ENCODE measurements around the gene TIAM2. TPM values are rescaled to one million over a fixed set of nuclear protein-coding genes. Genes with fewer than 3 reads are reported as not detected.

Gene TIAM2
- total RNA-seq, 2 donors from 2014 or later: 3.1 to 6.6 TPM

- no peak overlapping the region for H3K27ac ChIP-seq
- no peak overlapping the region for H3K4me3 ChIP-seq
- WGBS, 2 donors: 84 to 86% methylated on average over 7 of the region's 7 CpGs
- H3K4me1 ChIP-seq: no peaks in the 10 kb centered on the region
- H3K27me3 ChIP-seq: no peaks in the 10 kb centered on the region
- ATAC-seq (no peak), DNase-seq (no peak)
- H3K36me3 ChIP-seq (replicated peaks in 1 of 2; ENCODE audit: insufficient read depth in 1 of 2, low read depth in 2 of 2): no peaks in the 10 kb centered on the region
- TF ChIP-seq CTCF (IDR thresholded peaks at IDR 0.05) (no peak), POLR2A (IDR thresholded peaks at IDR 0.05) (no peak)
- H3K9me3 ChIP-seq: no peaks in the 10 kb centered on the region
- intact Hi-C loops (cut with DNase I): no loop called here
These were observed 224.2 kb downstream of the TIAM2 start for GRCh38 chr6:155219299-155219698.

DNA sequence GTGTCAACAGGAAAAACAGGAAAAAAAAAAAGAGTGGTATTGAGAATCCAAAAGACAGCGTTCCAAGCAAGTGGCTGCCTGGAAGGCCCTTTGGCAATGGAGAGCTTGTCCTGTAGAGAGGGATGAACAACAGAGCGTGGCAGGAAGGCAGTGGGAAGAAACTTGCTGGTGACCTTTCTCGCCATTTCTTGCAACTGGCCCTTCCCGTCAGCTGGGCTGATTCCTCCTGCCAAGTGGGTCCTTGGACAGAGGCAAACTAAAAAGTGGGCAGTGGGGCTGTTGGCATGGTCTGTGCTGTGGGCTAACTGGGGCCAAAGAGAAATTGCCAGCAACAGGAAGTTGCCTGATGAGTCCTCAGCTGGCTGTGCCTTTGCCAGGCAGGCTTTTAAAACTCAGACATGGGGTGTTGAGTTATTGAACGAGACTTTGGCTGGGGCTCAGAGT, 224.8 kb downstream of the TIAM2 start:
- Histone ChIP-seq H3K9me3 (no peaks in the 10 kb centered on the region), H3K27me3 (no peaks in the 10 kb centered on the region), H3K27ac (no peak overlapping the region), H3K4me3 (no peak overlapping the region), H3K36me3 (replicated peaks in 1 of 2; ENCODE audit: insufficient read depth in 1 of 2, low read depth in 2 of 2) (no peaks in the 10 kb centered on the region), H3K4me1 (no peaks in the 10 kb centered on the region)
- TF ChIP-seq POLR2A (IDR thresholded peaks at IDR 0.05) (no peak), CTCF (IDR thresholded peaks at IDR 0.05) (no peak)
- 83 to 87% methylated on average over 5 of the region's 5 CpGs for WGBS, 2 donors
- ATAC-seq: no peak
- intact Hi-C loops (cut with DNase I): no loop called here
- no peak for DNase-seq

- 72 to 73% methylated on average over 4 of the region's 4 CpGs for WGBS, 2 donors
- no peak for ATAC-seq
These were observed 226.0 kb downstream of the TIAM2 start for GRCh38 chr6:155221086-155221485.

GRCh38 chr6:155222506-155222905, 227.4 kb downstream of the TIAM2 start:
- intact Hi-C loops (cut with DNase I): no loop called here
- TF ChIP-seq POLR2A (IDR thresholded peaks at IDR 0.05) (no peak), CTCF (IDR thresholded peaks at IDR 0.05) (no peak)
- WGBS, 2 donors: 67 to 77% methylated on average over 4 of the region's 4 CpGs

More at GRCh38 chr6:155221086-155221485, 226.0 kb downstream of the TIAM2 start:
- no peak overlapping the region for H3K27ac ChIP-seq
- intact Hi-C loops (cut with DNase I): no loop called here
- no peaks in the 10 kb centered on the region for H3K4me1 ChIP-seq
- no peaks in the 10 kb centered on the region for H3K9me3 ChIP-seq
- TF ChIP-seq POLR2A (IDR thresholded peaks at IDR 0.05): no peak
- TF ChIP-seq CTCF (IDR thresholded peaks at IDR 0.05): no peak
- no peaks in the 10 kb centered on the region for H3K27me3 ChIP-seq
- DNase-seq: no peak
- no peaks in the 10 kb centered on the region for H3K36me3 ChIP-seq (replicated peaks in 1 of 2; ENCODE audit: insufficient read depth in 1 of 2, low read depth in 2 of 2)
- no peak overlapping the region for H3K4me3 ChIP-seq

GRCh38 chr6:155223646-155224451, 228.7 kb downstream of the TIAM2 start:
- DNase-seq: no peak
- intact Hi-C loops (cut with DNase I): no loop called here
- H3K27me3 ChIP-seq: no peaks in the 10 kb centered on the region
- no peak for ATAC-seq
- H3K36me3 ChIP-seq (replicated peaks in 1 of 2; ENCODE audit: insufficient read depth in 1 of 2, low read depth in 2 of 2): no peaks in the 10 kb centered on the region
- no peaks in the 10 kb centered on the region for H3K4me1 ChIP-seq
- H3K4me3 ChIP-seq: no peak overlapping the region
- TF ChIP-seq POLR2A (IDR thresholded peaks at IDR 0.05): no peak
- no peak for TF ChIP-seq CTCF (IDR thresholded peaks at IDR 0.05)
- H3K9me3 ChIP-seq: no peaks in the 10 kb centered on the region
- WGBS, 2 donors: 35 to 59% methylated on average over 12 of the region's 12 CpGs
- H3K27ac ChIP-seq: no peak overlapping the region

More at GRCh38 chr6:155222506-155222905, 227.4 kb downstream of the TIAM2 start:
- ATAC-seq: no peak
- Histone ChIP-seq H3K27me3 (no peaks in the 10 kb centered on the region), H3K4me3 (no peak overlapping the region), H3K27ac (no peak overlapping the region), H3K4me1 (no peaks in the 10 kb centered on the region), H3K36me3 (replicated peaks in 1 of 2; ENCODE audit: insufficient read depth in 1 of 2, low read depth in 2 of 2) (no peaks in the 10 kb centered on the region), H3K9me3 (no peaks in the 10 kb centered on the region)
- DNase-seq: no peak
